RWPE2 (cell line): Measurements from ENCODE around the gene SLC35G1.

Experiments used
- ATAC-seq: fragments of 200-7000 bp; cut with Tn5 transposase; 3 replicates; pipeline ENCODE4 v1.9.1; 2021; ENCODE audit warnings: low read depth
- DNase-seq: peaks from one replicate; pipeline ENCODE4 v3.0.0-alpha.2; 2020; ENCODE audit warnings: low spot score
- H3K27ac ChIP-seq: fragments of 450-650 bp; 2 replicates; pipeline ENCODE4 v1.5.1; 2017; ENCODE audit warnings: mild to moderate bottlenecking; ENCODE audit not compliant: poor library complexity, severe bottlenecking
- H3K27me3 ChIP-seq: fragments of 250-450 bp; sonication (Bioruptor Pico); 2 replicates; pipeline ENCODE4 v1.5.1; 2021; ENCODE audit warnings: mild to moderate bottlenecking, moderate library complexity; ENCODE audit not compliant: insufficient read depth, poor library complexity, severe bottlenecking
- H3K36me3 ChIP-seq: fragments of 250-450 bp; sonication (Bioruptor Pico); 2 replicates; pipeline ENCODE4 v1.5.1; 2020; ENCODE audit warnings: low read depth, mild to moderate bottlenecking, moderate library complexity
- H3K4me1 ChIP-seq: fragments of 250-450 bp; sonication (Bioruptor Pico); 2 replicates; pipeline ENCODE4 v1.5.1; 2021; ENCODE audit warnings: mild to moderate bottlenecking, moderate library complexity; ENCODE audit not compliant: insufficient read depth, poor library complexity, severe bottlenecking
- H3K4me3 ChIP-seq: fragments of 250-450 bp; sonication (Bioruptor Pico); 2 replicates; pipeline ENCODE4 v1.5.1; 2021; ENCODE audit warnings: mild to moderate bottlenecking, moderate library complexity; ENCODE audit not compliant: severe bottlenecking
- H3K9me3 ChIP-seq: fragments of 250-450 bp; sonication (Bioruptor Pico); 2 replicates; pipeline ENCODE4 v1.5.1; 2021; ENCODE audit warnings: mild to moderate bottlenecking, moderate library complexity; ENCODE audit not compliant: severe bottlenecking
- TF ChIP-seq, protein P1 (sequence below): fragments of 450-650 bp; IDR thresholded peaks from one replicate; pipeline ENCODE4 v1.5.1; 2017; ENCODE audit warnings: mild to moderate bottlenecking, moderate library complexity; ENCODE audit not compliant: poor library complexity, severe bottlenecking

Gene SLC35G1

GRCh38 chr10:93851169-93851568 is 42.6 kb upstream of the SLC35G1 start:
- TF ChIP-seq, protein P1, sequence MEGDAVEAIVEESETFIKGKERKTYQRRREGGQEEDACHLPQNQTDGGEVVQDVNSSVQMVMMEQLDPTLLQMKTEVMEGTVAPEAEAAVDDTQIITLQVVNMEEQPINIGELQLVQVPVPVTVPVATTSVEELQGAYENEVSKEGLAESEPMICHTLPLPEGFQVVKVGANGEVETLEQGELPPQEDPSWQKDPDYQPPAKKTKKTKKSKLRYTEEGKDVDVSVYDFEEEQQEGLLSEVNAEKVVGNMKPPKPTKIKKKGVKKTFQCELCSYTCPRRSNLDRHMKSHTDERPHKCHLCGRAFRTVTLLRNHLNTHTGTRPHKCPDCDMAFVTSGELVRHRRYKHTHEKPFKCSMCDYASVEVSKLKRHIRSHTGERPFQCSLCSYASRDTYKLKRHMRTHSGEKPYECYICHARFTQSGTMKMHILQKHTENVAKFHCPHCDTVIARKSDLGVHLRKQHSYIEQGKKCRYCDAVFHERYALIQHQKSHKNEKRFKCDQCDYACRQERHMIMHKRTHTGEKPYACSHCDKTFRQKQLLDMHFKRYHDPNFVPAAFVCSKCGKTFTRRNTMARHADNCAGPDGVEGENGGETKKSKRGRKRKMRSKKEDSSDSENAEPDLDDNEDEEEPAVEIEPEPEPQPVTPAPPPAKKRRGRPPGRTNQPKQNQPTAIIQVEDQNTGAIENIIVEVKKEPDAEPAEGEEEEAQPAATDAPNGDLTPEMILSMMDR = no peak
- no peak for ATAC-seq
- Histone ChIP-seq H3K36me3 (no peaks in the 10 kb centered on the region), H3K27ac (no peak overlapping the region), H3K4me3 (no peak overlapping the region), H3K4me1 (no peaks in the 10 kb centered on the region), H3K27me3 (no peaks in the 10 kb centered on the region), H3K9me3 (no peaks in the 10 kb centered on the region)
- DNase-seq = no peak

DNA sequence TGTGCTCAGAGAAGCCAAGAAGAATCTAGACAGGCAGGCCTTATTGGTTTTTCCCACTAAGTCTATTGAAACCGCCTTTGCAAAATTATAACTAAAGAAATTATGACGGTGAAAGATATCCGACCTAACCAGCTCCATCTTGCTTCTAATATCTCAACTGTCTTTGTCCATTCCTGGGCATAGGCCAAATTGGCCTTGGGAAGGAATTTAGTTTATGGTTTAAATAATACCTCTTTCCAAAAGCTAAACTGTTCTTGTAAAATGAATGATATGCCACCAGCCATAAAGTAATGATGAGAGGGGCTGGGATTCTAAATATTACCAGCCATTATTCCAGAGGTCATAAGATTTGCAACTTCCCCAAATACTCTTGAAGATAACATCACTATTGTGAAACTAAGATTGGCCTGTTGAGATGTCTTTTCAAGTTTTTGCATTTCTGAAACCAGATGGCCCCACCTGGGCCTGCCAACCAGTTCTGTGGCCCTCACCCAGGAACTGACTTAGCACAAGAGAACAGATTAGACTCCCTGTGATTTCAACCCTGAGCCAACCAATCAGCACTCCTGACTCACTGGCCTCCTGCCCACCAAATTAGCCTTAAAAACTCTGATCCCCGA is 41.2 kb upstream of the SLC35G1 start:
- Histone ChIP-seq H3K4me1 (no peaks in the 10 kb centered on the region), H3K36me3 (no peaks in the 10 kb centered on the region), H3K4me3 (no peak overlapping the region), H3K27ac (no peak overlapping the region), H3K9me3 (no peaks in the 10 kb centered on the region), H3K27me3 (no peaks in the 10 kb centered on the region)
- DNase-seq (no peak), ATAC-seq (no peak)
- TF ChIP-seq, protein P1 = no peak

- H3K4me1 ChIP-seq = no peaks in the 10 kb centered on the region
Measured at GRCh38 chr10:93854975-93855374, 38.8 kb upstream of the SLC35G1 start.

DNA sequence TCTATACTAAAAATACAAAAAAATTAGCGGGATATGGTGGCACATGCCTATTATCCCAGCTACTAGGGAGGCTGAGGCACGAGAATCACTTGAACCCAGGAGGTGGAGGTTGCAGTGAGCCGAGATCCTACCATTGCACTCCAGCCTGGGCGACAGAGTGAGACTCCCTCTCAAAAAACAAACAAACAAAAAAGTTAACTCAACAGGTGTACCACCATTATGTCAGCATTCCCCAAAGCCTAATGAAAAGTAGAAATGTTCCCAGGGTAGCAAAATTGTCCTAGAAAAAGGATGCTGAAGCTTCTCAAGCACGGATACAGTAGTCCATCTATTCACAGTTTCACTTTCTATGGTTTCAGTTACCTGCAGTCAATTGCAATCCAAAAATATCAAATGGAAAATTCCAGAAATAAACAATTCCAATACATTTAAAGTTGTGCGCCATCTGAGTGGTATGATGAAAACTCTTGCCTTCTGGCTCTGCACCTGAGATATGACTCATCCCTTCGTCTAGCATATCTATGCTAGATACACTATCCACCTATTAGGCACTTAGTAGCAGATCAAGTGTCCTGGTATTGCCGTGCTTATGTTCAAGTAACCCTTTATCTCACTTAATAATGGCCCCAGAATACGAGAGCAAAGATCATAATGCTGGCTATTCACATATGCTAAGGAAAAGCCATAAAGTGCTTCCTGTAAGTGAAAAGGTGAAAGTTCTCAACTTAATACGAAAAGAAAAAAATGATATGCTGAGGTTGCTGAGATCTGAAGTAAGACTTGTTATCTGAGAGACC is 37.2 kb upstream of the SLC35G1 start:
- ATAC-seq (no peak), DNase-seq (no peak)
- Histone ChIP-seq H3K4me3 (no peak overlapping the region), H3K36me3 (no peaks in the 10 kb centered on the region), H3K27ac (no peak overlapping the region), H3K4me1 (no peaks in the 10 kb centered on the region), H3K9me3 (no peaks in the 10 kb centered on the region), H3K27me3 (no peaks in the 10 kb centered on the region)
- TF ChIP-seq, protein P1 = no peak

More at GRCh38 chr10:93854975-93855374, 38.8 kb upstream of the SLC35G1 start:
- H3K27ac ChIP-seq = no peak overlapping the region
- no peak for ATAC-seq
- H3K4me3 ChIP-seq = no peak overlapping the region
- H3K9me3 ChIP-seq = no peaks in the 10 kb centered on the region
- TF ChIP-seq, protein P1 = no peak
- no peaks in the 10 kb centered on the region for H3K36me3 ChIP-seq
- DNase-seq = no peak
- no peaks in the 10 kb centered on the region for H3K27me3 ChIP-seq

DNA sequence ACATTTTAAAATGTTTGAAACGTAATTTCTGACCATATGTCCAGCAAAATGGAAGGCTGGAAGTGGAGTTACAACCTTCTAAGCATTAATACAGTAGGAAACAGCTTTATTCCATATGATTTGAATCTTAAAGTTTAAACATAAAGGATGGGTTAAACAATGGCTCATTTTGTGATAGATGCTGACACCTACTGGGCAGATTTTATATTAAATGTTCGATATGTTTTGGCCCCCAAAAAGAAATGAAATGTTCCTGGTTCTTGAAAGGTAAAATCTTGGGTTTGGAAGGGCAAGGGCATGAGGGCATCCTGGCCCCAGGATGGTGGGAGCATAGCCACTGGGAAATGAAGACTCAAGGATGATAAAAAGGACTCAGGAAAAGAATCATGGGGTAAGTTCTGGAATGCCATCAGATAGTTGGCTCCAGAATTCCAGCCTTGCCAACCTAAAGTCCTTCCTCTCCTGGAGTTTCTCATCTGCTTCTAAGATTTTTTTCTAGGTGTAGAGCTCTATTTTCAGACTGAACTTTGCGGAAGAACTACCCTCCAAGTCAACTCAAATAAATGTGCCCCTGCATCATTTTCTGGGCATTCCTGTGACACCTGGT is 34.6 kb upstream of the SLC35G1 start:
- H3K9me3 ChIP-seq = no peaks in the 10 kb centered on the region
- TF ChIP-seq, protein P1 = peak; percentile 73
- DNase-seq (no peak), ATAC-seq (no peak)
- H3K4me3 ChIP-seq = no peak overlapping the region
- no peaks in the 10 kb centered on the region for H3K27me3 ChIP-seq
- H3K4me1 ChIP-seq = no peaks in the 10 kb centered on the region
- H3K27ac ChIP-seq = no peak overlapping the region
- H3K36me3 ChIP-seq = no peaks in the 10 kb centered on the region
